Endothelial cell of umbilical vein (primary cell): ENCODE results near the gene PRIM2. TPM values are rescaled to one million over a fixed set of nuclear protein-coding genes. Genes with fewer than 3 reads are reported as not detected.
"Not testable (repeated sequence)": the region's sequence is repeated elsewhere in the genome, so short reads cannot be mapped to it uniquely, and the experiment has no call there.

ENCODE experiments used
- BruUV-seq: library from RNA; stranded (reverse); fragments of 400-500 nt; replicated peaks from 2 replicates; lab custom pipeline; 2021; lab: Mats Ljungman, UMichigan
- CTCF ChIA-PET: fragments of 300-600, 350-600 bp; sonication (Branson Sonifier 250); formaldehyde crosslinking; loops from one replicate; lab custom pipeline; 2021; ENCODE audit warnings: antibody characterized with exemption, inconsistent platforms; lab: Charles Lee
- POLR2A ChIA-PET: fragments of 300-600, 350-600 bp; sonication (Branson Sonifier 250); formaldehyde crosslinking; loops from one replicate; lab custom pipeline; 2021; ENCODE audit warnings: antibody characterized with exemption, inconsistent platforms; lab: Charles Lee
- DNase-seq: peaks from one replicate; pipeline ENCODE4 v3.0.0-alpha.2; 2011; ENCODE audit warnings: low read depth, low spot score
- FAIRE-seq: peaks from 2 replicates; lab custom pipeline; 2011; peaks lifted over from hg19 to GRCh38; lab: Jason Lieb, UNC
- H2AFZ ChIP-seq: 2 replicates; pipeline ENCODE4 v1.6.0; 2012; ENCODE audit warnings: low read depth, low read length, control low read depth, inconsistent platforms
- H3K27ac ChIP-seq: 2 replicates; pipeline ENCODE4 v1.5.1; 2011; ENCODE audit warnings: low read depth, mild to moderate bottlenecking, control low read depth, low read length, moderate library complexity; ENCODE audit not compliant: insufficient read depth
- H3K27me3 ChIP-seq, 2 experiments: 2 replicates each; pipeline versions ENCODE4 v1.6.0 to v1.6.1; 2011; ENCODE audit warnings: low read length in 2 of 2, mixed read lengths in 1 of 2; ENCODE audit not compliant: control insufficient read depth in 2 of 2, insufficient read depth in 2 of 2
- H3K36me3 ChIP-seq, 2 experiments: 2 replicates in 1 of 2; 3 replicates in 1 of 2; pipeline ENCODE4 v1.5.1; 2011; ENCODE audit warnings: low read length in 2 of 2, mild to moderate bottlenecking in 1 of 2, moderate library complexity in 1 of 2; ENCODE audit not compliant: control insufficient read depth in 2 of 2, insufficient read depth in 2 of 2; ENCODE audit errors: extremely low read depth in 1 of 2
- H3K4me1 ChIP-seq: 3 replicates; pipeline ENCODE4 v1.5.1; 2011; ENCODE audit warnings: mild to moderate bottlenecking, low read length; ENCODE audit not compliant: control insufficient read depth, insufficient read depth; ENCODE audit errors: extremely low read depth
- H3K4me2 ChIP-seq: 2 replicates; pipeline ENCODE4 v1.6.1; 2011; ENCODE audit warnings: low read length, control low read depth, mixed read lengths; ENCODE audit not compliant: insufficient read depth
- H3K4me3 ChIP-seq, 3 experiments: fragments of 200-600 bp in 1 of 3; sonication (generic), shearing (Covaris generic) in 1 of 3; replicated peaks in 1 of 3; 2 replicates each; pipeline ENCODE4 v1.5.1; 2011 to 2016; ENCODE audit warnings: control low read depth in 3 of 3, low read length in 3 of 3, mild to moderate bottlenecking in 2 of 3, inconsistent platforms in 1 of 3, low read depth in 1 of 3, moderate library complexity in 1 of 3; ENCODE audit not compliant: insufficient read depth in 1 of 3
- H3K79me2 ChIP-seq: 2 replicates; pipeline ENCODE4 v1.6.0; 2012; ENCODE audit warnings: low read length, inconsistent platforms; ENCODE audit not compliant: control insufficient read depth, insufficient read depth
- H3K9ac ChIP-seq: replicated peaks from 2 replicates; pipeline ENCODE3; 2011; ENCODE audit warnings: low read length, control low read depth; ENCODE audit not compliant: insufficient read depth; ENCODE audit errors: extremely low read depth
- H3K9me1 ChIP-seq: replicated peaks from 3 replicates; pipeline ENCODE4 v1.6.0; 2011; ENCODE audit warnings: mild to moderate bottlenecking, low read length; ENCODE audit not compliant: control insufficient read depth, insufficient read depth; ENCODE audit errors: extremely low read depth
- H3K9me3 ChIP-seq: replicated peaks from 2 replicates; pipeline ENCODE4 v1.5.1; 2012; ENCODE audit warnings: low read length, inconsistent platforms; ENCODE audit not compliant: control insufficient read depth, insufficient read depth
- H4K20me1 ChIP-seq: replicated peaks from 2 replicates; pipeline ENCODE3; 2011; ENCODE audit warnings: mild to moderate bottlenecking, low read length; ENCODE audit not compliant: control insufficient read depth, insufficient read depth; ENCODE audit errors: extremely low read depth
- POLR2A ChIP-seq: IDR thresholded peaks from 2 replicates; pipeline ENCODE4 v1.6.1; 2012; ENCODE audit warnings: low read depth, mild to moderate bottlenecking, control low read depth, low read length
- POLR2AphosphoS5 ChIP-seq: IDR thresholded peaks from 2 replicates; pipeline ENCODE4 v1.6.1; 2012; ENCODE audit warnings: low read depth, mild to moderate bottlenecking, control low read depth, low read length, moderate library complexity; ENCODE audit not compliant: insufficient read depth
- dilution Hi-C: fragments of 300-500 bp; cut with MboI; formaldehyde crosslinking; loops from one replicate; pipeline ENCODE4 v1.15.0; 2019; ENCODE audit warnings: low sequenced_read_pairs; ENCODE audit not compliant: extremely low pct_ligation_motif_present
- intact Hi-C: fragments of 100-400 bp; cut with micrococcal nuclease; formaldehyde crosslinking; loops from one replicate; pipeline ENCODE4 v1.10.0; 2022
- polyA plus RNA-seq, 4 experiments: library from polyadenylated mRNA; depleted of rRNA in 3 of 4; stranded (reverse) in 3 of 4; unstranded in 1 of 4; fragments of >200 nt; gene quantifications; 2 replicates each; pipeline versions ENCODE4 v1.2.1 to v1.2.3, GENCODE V29; 2011 to 2012; ENCODE audit warnings: missing spikeins in 1 of 4
- total RNA-seq: library from RNA; stranded (reverse); gene quantifications from 2 replicates; pipeline ENCODE4 v1.2.3, GENCODE V29; 2021
- TF ChIP-seq, protein P1 (sequence below), 2 donors: IDR thresholded peaks; 1 replicate in 1 of 2; 2 replicates in 1 of 2; pipeline ENCODE4 v1.5.1; 2011; ENCODE audit warnings: low read length in 2 of 2, mild to moderate bottlenecking in 2 of 2, moderate library complexity in 2 of 2, control low read depth in 1 of 2, inconsistent platforms in 1 of 2, low read depth in 1 of 2; ENCODE audit not compliant: insufficient read depth in 1 of 2; ENCODE audit errors: extremely low read depth in 1 of 2

Gene PRIM2
- total and polyA plus RNA-seq, 2 donors (not counting 3 experiments of a cell fraction or from before 2014, with no cell fraction given): 5.3 to 21.0 TPM

DNA sequence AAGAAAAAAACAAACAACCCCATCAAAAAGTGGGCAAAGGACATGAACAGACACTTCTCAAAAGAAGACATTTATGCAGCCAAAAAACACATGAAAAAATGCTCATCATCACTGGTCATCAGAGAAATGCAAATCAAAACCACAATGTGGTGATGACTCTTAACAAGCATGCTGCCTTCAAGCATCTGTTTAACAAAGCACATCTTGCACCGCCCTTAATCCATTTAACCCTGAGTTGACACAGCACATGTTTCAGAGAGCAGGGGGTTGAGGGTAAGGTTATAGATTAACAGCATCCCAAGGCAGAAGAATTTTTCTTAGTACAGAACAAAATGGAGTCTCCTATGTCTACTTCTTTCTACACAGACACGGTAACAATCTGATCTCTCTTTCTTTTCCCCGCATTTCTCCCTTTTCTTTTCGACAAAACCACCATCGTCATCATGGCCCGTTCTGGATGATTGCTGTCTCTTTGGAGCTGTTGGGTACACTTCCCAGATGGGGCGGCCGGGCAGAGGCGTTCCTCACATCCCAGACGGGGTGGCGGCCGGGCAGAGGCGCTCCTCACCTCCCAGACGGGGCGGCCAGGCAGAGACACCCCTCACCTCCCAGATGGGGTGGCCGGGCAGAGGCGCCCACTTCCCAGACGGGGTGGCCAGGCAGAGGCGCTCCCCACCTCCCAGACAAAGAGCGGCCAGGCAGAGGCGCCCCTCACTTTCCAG, 7.2 kb upstream of the PRIM2 start:
- FAIRE-seq, H3K9ac ChIP-seq, H3K27ac ChIP-seq, H3K27me3 ChIP-seq, H3K4me2 ChIP-seq, H2AFZ ChIP-seq, H3K9me1 ChIP-seq, DNase-seq, CTCF ChIA-PET, H3K79me2 ChIP-seq, POLR2A ChIA-PET, H3K36me3 ChIP-seq, H3K4me3 ChIP-seq, H3K9me3 ChIP-seq, H4K20me1 ChIP-seq, BruUV-seq: not testable (repeated sequence)
- peaks cover 16% of the 10 kb centered on the region for H3K4me1 ChIP-seq
- dilution Hi-C loops: loop anchor here (25.0 kb wide), 1 partner anchor 698 kb away; no protein-coding TSS in a partner anchor
- intact Hi-C loops: loop anchor here (10.0 kb wide), 1 partner anchor 665 kb away; the partner anchor contains the start of gene DST

DNA sequence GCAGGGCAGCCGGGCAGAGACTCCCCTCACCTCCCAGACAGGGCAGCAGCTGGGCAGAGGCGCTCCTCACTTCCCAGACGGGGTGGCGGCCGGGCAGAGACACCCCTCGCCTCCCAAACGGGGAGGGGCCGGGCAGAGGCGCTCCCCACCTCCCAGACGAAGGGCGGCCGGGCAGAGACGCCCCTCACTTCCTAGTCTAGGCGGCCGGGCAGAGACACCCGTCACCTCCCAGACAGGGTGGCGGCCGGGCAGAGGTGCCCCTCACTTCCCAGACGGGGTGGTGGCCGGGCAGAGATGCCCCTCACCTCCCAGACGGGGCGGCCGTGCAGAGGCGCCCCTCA, 6.6 kb upstream of the PRIM2 start:
- TF ChIP-seq POLR2A (no peak), POLR2AphosphoS5 (no peak)
- TF ChIP-seq, protein P1, sequence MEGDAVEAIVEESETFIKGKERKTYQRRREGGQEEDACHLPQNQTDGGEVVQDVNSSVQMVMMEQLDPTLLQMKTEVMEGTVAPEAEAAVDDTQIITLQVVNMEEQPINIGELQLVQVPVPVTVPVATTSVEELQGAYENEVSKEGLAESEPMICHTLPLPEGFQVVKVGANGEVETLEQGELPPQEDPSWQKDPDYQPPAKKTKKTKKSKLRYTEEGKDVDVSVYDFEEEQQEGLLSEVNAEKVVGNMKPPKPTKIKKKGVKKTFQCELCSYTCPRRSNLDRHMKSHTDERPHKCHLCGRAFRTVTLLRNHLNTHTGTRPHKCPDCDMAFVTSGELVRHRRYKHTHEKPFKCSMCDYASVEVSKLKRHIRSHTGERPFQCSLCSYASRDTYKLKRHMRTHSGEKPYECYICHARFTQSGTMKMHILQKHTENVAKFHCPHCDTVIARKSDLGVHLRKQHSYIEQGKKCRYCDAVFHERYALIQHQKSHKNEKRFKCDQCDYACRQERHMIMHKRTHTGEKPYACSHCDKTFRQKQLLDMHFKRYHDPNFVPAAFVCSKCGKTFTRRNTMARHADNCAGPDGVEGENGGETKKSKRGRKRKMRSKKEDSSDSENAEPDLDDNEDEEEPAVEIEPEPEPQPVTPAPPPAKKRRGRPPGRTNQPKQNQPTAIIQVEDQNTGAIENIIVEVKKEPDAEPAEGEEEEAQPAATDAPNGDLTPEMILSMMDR (IDR thresholded peaks at IDR 0.05; ENCODE audit: extremely low read depth in 1 of 2, insufficient read depth in 1 of 2, low read depth in 1 of 2, low read length in 2 of 2): no peak
- intact Hi-C loops (loop anchor here (10.0 kb wide), 1 partner anchor 666 kb away; the partner anchor contains the start of gene DST), dilution Hi-C loops (loop anchor here (25.0 kb wide), 1 partner anchor 698 kb away; no protein-coding TSS in a partner anchor)
- CTCF ChIA-PET: no interaction called here
- H3K9me3 ChIP-seq: no peaks in the 10 kb centered on the region
- no peak overlapping the region for H2AFZ ChIP-seq
- BruUV-seq: no TSS peak
- H3K4me1 ChIP-seq: peaks cover 16% of the 10 kb centered on the region
- no peak overlapping the region for H3K9ac ChIP-seq
- POLR2A ChIA-PET: no interaction called here
- H3K79me2 ChIP-seq: no peaks in the 10 kb centered on the region
- H3K9me1 ChIP-seq: no peaks in the 10 kb centered on the region
- DNase-seq (no peak), FAIRE-seq (no peak)
- no peak overlapping the region for H3K4me2 ChIP-seq
- H3K27me3 ChIP-seq: no peaks in the 10 kb centered on the region
- H3K4me3 ChIP-seq: no peak overlapping the region
- H4K20me1 ChIP-seq: no peaks in the 10 kb centered on the region
- no peaks in the 10 kb centered on the region for H3K36me3 ChIP-seq
- no peak overlapping the region for H3K27ac ChIP-seq

DNA sequence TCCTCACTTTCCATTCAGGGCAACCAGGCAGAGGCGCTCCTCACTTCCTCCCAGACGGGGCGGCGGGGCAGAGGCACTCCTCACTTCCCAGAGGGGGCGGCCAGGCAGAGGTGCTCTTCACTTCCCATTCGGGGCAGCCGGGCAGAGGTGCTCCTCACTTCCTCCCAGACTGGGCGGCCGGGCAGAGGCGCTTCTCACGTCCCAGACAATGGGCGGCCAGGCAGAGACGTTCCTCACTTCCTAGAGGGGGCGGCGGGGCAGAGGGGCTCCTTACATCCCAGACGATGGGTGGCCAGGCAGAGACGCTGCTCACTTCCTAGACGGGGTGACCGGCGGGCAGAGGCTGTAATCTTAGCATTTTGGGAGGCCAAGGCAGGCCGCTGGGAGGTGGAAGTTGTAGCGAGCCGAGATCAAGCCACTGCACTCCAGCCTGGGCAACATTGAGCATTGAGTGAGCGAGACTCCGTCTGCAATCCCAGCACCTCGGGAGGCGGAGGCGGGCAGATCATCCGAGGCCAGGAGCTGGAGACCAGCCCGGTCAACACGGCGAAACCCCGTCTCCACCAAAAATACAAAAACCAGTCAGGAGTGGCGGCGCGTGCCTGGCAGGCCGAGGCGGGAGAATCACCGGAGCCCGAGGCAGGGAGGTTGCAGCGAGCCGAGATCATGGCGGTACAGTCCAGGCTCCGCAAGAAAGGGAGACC, 6.0 kb upstream of the PRIM2 start:
- H3K4me3 ChIP-seq, H3K9me1 ChIP-seq, DNase-seq, POLR2A ChIA-PET, CTCF ChIA-PET, H3K36me3 ChIP-seq, H4K20me1 ChIP-seq, H3K27ac ChIP-seq, H2AFZ ChIP-seq, H3K79me2 ChIP-seq, FAIRE-seq, H3K4me2 ChIP-seq, BruUV-seq, H3K9me3 ChIP-seq, H3K9ac ChIP-seq, H3K27me3 ChIP-seq: not testable (repeated sequence)
- dilution Hi-C loops (loop anchor here (25.0 kb wide), 1 partner anchor 699 kb away; no protein-coding TSS in a partner anchor), intact Hi-C loops (loop anchor here (10.0 kb wide), 1 partner anchor 667 kb away; the partner anchor contains the start of gene DST)
- peaks cover 19% of the 10 kb centered on the region for H3K4me1 ChIP-seq
